Transverse colon (tissue), 3 donors: Measurements from ENCODE around the gene SPEN.

Source experiments
- CTCF ChIP-seq, 5 experiments: fragments of 200-600 bp in 3 of 5; fragments of 450-650 bp in 2 of 5; sonication (generic) in 3 of 5; IDR thresholded peaks; 1 replicate in 2 of 5; 2 replicates in 3 of 5; pipeline ENCODE4 v1.5.1; 2016 to 2017; ENCODE audit warnings: antibody characterized with exemption in 5 of 5, inconsistent platforms in 3 of 5, mild to moderate bottlenecking in 2 of 5, moderate library complexity in 1 of 5
- EP300 ChIP-seq: sonication (generic); formaldehyde crosslinking; IDR thresholded peaks from one replicate; pipeline ENCODE4 v1.6.1; 2017; ENCODE audit warnings: antibody characterized with exemption, low read depth
- POLR2A ChIP-seq: fragments of 450-650 bp; IDR thresholded peaks from one replicate; pipeline ENCODE4 v1.6.1; 2016; ENCODE audit warnings: antibody characterized with exemption, mild to moderate bottlenecking, moderate library complexity

DNA sequence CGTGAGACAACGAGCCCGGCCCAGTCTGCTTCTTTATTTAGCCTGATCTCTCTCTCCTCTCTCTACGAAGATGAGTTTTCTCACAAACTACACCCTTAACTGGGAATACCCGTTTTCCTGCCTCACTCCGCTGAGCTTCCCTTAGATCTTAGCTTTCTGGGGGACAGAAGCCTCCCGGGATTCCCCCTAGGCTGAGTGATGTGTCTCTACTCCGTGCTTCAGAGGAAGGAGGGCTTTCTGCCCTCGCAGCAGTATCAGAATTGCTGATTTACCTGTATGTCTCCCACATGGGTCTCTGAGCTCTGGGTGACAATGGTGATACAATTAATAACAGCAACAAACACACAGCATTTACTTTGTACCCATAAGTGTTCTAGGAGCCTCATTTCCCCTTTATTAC is 127.3 kb downstream of the SPEN start:
- TF ChIP-seq CTCF (IDR thresholded peaks at IDR 0.05) (no peak), EP300 (no peak), POLR2A (no peak)
